ENCODE results near the gene NOTUM. TPM values are rescaled to one million over a fixed set of nuclear protein-coding genes. Genes with fewer than 3 reads are reported as not detected.

NOTUM gene
- total RNA-seq, 2 donors from 2014 or later: 0.17 to 6.8 TPM

- Mint-ChIP-seq H3K4me1 (no peaks in the 10 kb centered on the region), H3K9me3 (no peaks in the 10 kb centered on the region), H3K27me3 (no peaks in the 10 kb centered on the region), H3K27ac (no peak overlapping the region), H3K4me3 (no peak overlapping the region), H3K36me3 (ENCODE audit: low read depth) (no peaks in the 10 kb centered on the region)
- no peak for ATAC-seq (replicated peaks)
Measured at GRCh38 chr17:81999976-82000802, 39.2 kb upstream of the NOTUM start.

GRCh38 chr17:81999587-81999975 lies 38.6 kb upstream of the NOTUM start:
- Mint-ChIP-seq H3K4me1 (no peaks in the 10 kb centered on the region), H3K27ac (no peak overlapping the region), H3K9me3 (no peaks in the 10 kb centered on the region), H3K27me3 (no peaks in the 10 kb centered on the region), H3K36me3 (ENCODE audit: low read depth) (no peaks in the 10 kb centered on the region), H3K4me3 (no peak overlapping the region)
- ATAC-seq (replicated peaks): no peak

GRCh38 chr17:81998691-81999438 lies 37.9 kb upstream of the NOTUM start:
- Mint-ChIP-seq H3K27me3 (no peaks in the 10 kb centered on the region), H3K4me3 (no peak overlapping the region), H3K27ac (peak overlapping the region; percentile 75), H3K4me1 (no peaks in the 10 kb centered on the region), H3K9me3 (no peaks in the 10 kb centered on the region), H3K36me3 (ENCODE audit: low read depth) (no peaks in the 10 kb centered on the region)
- ATAC-seq (replicated peaks): no peak

- no peaks in the 10 kb centered on the region for H3K4me1 Mint-ChIP-seq
- H3K4me3 Mint-ChIP-seq: no peak overlapping the region
- no peaks in the 10 kb centered on the region for H3K9me3 Mint-ChIP-seq
- H3K27ac Mint-ChIP-seq: peak overlapping the region; percentile 75
- H3K27me3 Mint-ChIP-seq: no peaks in the 10 kb centered on the region
- H3K36me3 Mint-ChIP-seq (ENCODE audit: low read depth): no peaks in the 10 kb centered on the region
- ATAC-seq (replicated peaks): no peak
Measured at GRCh38 chr17:81998212-81998611, 37.2 kb upstream of the NOTUM start.

- H3K27ac Mint-ChIP-seq: no peak overlapping the region
- H3K27me3 Mint-ChIP-seq: no peaks in the 10 kb centered on the region
- H3K36me3 Mint-ChIP-seq (ENCODE audit: low read depth): no peaks in the 10 kb centered on the region
- ATAC-seq (replicated peaks): no peak
- H3K4me3 Mint-ChIP-seq: no peak overlapping the region
- H3K9me3 Mint-ChIP-seq: no peaks in the 10 kb centered on the region
- no peaks in the 10 kb centered on the region for H3K4me1 Mint-ChIP-seq
Measured at GRCh38 chr17:81996757-81997441, 35.9 kb upstream of the NOTUM start.

GRCh38 chr17:81996232-81996756 lies 35.3 kb upstream of the NOTUM start:
- Mint-ChIP-seq H3K4me1 (no peaks in the 10 kb centered on the region), H3K27ac (no peak overlapping the region), H3K9me3 (no peaks in the 10 kb centered on the region), H3K4me3 (no peak overlapping the region), H3K36me3 (ENCODE audit: low read depth) (no peaks in the 10 kb centered on the region), H3K27me3 (no peaks in the 10 kb centered on the region)
- ATAC-seq (replicated peaks): no peak

GRCh38 chr17:81995463-81996231 lies 34.7 kb upstream of the NOTUM start:
- no peaks in the 10 kb centered on the region for H3K9me3 Mint-ChIP-seq
- no peak overlapping the region for H3K27ac Mint-ChIP-seq
- no peak overlapping the region for H3K4me3 Mint-ChIP-seq
- no peak for ATAC-seq (replicated peaks)
- H3K27me3 Mint-ChIP-seq: no peaks in the 10 kb centered on the region
- H3K4me1 Mint-ChIP-seq: peaks cover under 1% of the 10 kb centered on the region
- H3K36me3 Mint-ChIP-seq (ENCODE audit: low read depth): no peaks in the 10 kb centered on the region

GRCh38 chr17:81994593-81995462 lies 33.8 kb upstream of the NOTUM start:
- no peaks in the 10 kb centered on the region for H3K36me3 Mint-ChIP-seq (ENCODE audit: low read depth)
- H3K27me3 Mint-ChIP-seq: no peaks in the 10 kb centered on the region
- peaks cover 4% of the 10 kb centered on the region for H3K4me1 Mint-ChIP-seq
- no peak overlapping the region for H3K27ac Mint-ChIP-seq
- H3K4me3 Mint-ChIP-seq: no peak overlapping the region
- H3K9me3 Mint-ChIP-seq: no peaks in the 10 kb centered on the region
- no peak for ATAC-seq (replicated peaks)

- Mint-ChIP-seq H3K4me1 (peaks cover 4% of the 10 kb centered on the region), H3K36me3 (ENCODE audit: low read depth) (no peaks in the 10 kb centered on the region), H3K27me3 (no peaks in the 10 kb centered on the region), H3K27ac (no peak overlapping the region), H3K9me3 (no peaks in the 10 kb centered on the region), H3K4me3 (no peak overlapping the region)
- ATAC-seq (replicated peaks): no peak
Measured at GRCh38 chr17:81993729-81994592, 33.0 kb upstream of the NOTUM start.

- Mint-ChIP-seq H3K9me3 (no peaks in the 10 kb centered on the region), H3K27me3 (no peaks in the 10 kb centered on the region), H3K36me3 (ENCODE audit: low read depth) (no peaks in the 10 kb centered on the region), H3K4me1 (peaks cover 4% of the 10 kb centered on the region), H3K4me3 (no peak overlapping the region), H3K27ac (no peak overlapping the region)
- ATAC-seq (replicated peaks): no peak
Measured at GRCh38 chr17:81992306-81993102, 31.5 kb upstream of the NOTUM start.

- H3K27ac Mint-ChIP-seq: no peak overlapping the region
- H3K4me1 Mint-ChIP-seq: peaks cover 4% of the 10 kb centered on the region
- no peaks in the 10 kb centered on the region for H3K9me3 Mint-ChIP-seq
- H3K27me3 Mint-ChIP-seq: no peaks in the 10 kb centered on the region
- no peak overlapping the region for H3K4me3 Mint-ChIP-seq
- ATAC-seq (replicated peaks): no peak
- H3K36me3 Mint-ChIP-seq (ENCODE audit: low read depth): peaks cover under 1% of the 10 kb centered on the region
Measured at GRCh38 chr17:81991684-81992305, 30.8 kb upstream of the NOTUM start.

Measured in activated T-helper 17 cell treated with anti-CD3 and anti-CD28 coated beads, Interleukin-2, amount 50 U/mL, for 72 hours (primary cell).